Measurements from ENCODE around the gene SH2D3C. TPM values are rescaled to one million over a fixed set of nuclear protein-coding genes. Genes with fewer than 3 reads are reported as not detected.

The SH2D3C gene
- total and polyA plus RNA-seq, 2 of the 4 experiments (the other 2 are of a cell fraction), result under 0.01 to 0.24 TPM

DNA sequence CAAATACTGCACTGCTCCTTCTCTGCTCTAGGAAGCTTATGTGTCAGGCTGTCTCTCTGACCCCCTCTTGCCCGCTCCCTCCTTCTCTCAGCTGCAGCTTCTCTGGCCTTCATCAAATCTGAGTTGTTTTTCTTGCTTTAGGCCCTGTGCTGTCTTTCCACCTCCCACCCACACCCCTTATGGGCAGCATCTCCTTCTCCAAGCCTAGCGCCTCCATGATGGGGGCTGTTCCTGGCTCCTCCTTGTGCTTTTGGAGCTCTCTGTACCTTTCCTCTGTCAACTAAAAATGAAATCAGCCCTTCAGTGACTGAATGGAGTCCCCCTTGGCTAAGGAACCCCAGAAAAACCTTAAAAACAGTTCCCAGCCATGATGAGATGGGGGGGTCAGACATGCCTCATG, 78.3 kb downstream of the SH2D3C start:
- Histone ChIP-seq H3K4me3 (ENCODE audit: insufficient read depth, low read depth, low read length) (no peak overlapping the region), H3K18ac (ENCODE audit: low read depth, low read length) (no peak overlapping the region), H3K23ac (ENCODE audit: low read depth, low read length) (no peak overlapping the region), H2BK5ac (ENCODE audit: low read depth, low read length, poor library complexity, severe bottlenecking) (no peak overlapping the region), H3K36me3 (ENCODE audit: control insufficient read depth, insufficient read depth, low read length) (no peaks in the 10 kb centered on the region), H3K14ac (replicated peaks; ENCODE audit: low read depth, low read length) (no peak overlapping the region), H2AK9ac (replicated peaks; ENCODE audit: low read depth, low read length, poor library complexity) (no peak overlapping the region), H3K9me1 (ENCODE audit: insufficient read depth, low read length) (no peaks in the 10 kb centered on the region; the same call in none of the 2 replicates), H4K5ac (ENCODE audit: low read depth, low read length) (no peak overlapping the region), H3K27me3 (ENCODE audit: control insufficient read depth, insufficient read depth, low read length) (no peaks in the 10 kb centered on the region; the same call in 1 of the 2 replicates), H2BK15ac (ENCODE audit: low read depth, low read length) (no peak overlapping the region), H3K79me1 (ENCODE audit: low read depth in 1 of 2, low read length in 2 of 2) (no peaks in the 10 kb centered on the region), H3K4ac (ENCODE audit: low read depth, low read length) (no peak overlapping the region), H3K27ac (ENCODE audit: insufficient read depth, low read length) (no peak overlapping the region), H2BK20ac (ENCODE audit: low read depth, low read length) (no peak overlapping the region), H4K20me1 (ENCODE audit: insufficient read depth, low read length) (no peaks in the 10 kb centered on the region), H2AFZ (replicated peaks; ENCODE audit: low read length, poor library complexity) (no peak overlapping the region), H3K9me3 (ENCODE audit: control insufficient read depth, insufficient read depth, low read length) (no peaks in the 10 kb centered on the region), H2BK120ac (ENCODE audit: low read depth, low read length) (no peak overlapping the region), H4K91ac (ENCODE audit: insufficient read depth, low read depth, low read length) (no peak overlapping the region; the same call in 1 of the 2 replicates), H3K4me1 (ENCODE audit: control insufficient read depth, insufficient read depth, low read length) (no peaks in the 10 kb centered on the region), H3K9ac (ENCODE audit: low read depth, low read length) (no peak overlapping the region), H3K4me2 (ENCODE audit: low read depth, low read length) (no peak overlapping the region), H2AK5ac (ENCODE audit: low read depth, low read length) (no peak overlapping the region), H4K8ac (ENCODE audit: low read depth in 2 of 2, low read length in 2 of 2) (peak overlapping the region; percentile 52 to 88; a peak in 2 of 4 replicates), H3K56ac (ENCODE audit: extremely low read depth, insufficient read depth, low read length) (no peak overlapping the region)
- TF ChIP-seq, protein P1, sequence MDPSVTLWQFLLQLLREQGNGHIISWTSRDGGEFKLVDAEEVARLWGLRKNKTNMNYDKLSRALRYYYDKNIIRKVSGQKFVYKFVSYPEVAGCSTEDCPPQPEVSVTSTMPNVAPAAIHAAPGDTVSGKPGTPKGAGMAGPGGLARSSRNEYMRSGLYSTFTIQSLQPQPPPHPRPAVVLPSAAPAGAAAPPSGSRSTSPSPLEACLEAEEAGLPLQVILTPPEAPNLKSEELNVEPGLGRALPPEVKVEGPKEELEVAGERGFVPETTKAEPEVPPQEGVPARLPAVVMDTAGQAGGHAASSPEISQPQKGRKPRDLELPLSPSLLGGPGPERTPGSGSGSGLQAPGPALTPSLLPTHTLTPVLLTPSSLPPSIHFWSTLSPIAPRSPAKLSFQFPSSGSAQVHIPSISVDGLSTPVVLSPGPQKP (IDR thresholded peaks at IDR 0.05; ENCODE audit: borderline replicate concordance, low read depth, low read length), result no peak
- TF ChIP-seq POLR2A (IDR thresholded peaks at IDR 0.05; ENCODE audit: low read depth, low read length) (no peak), MAFK (IDR thresholded peaks at IDR 0.05; ENCODE audit: low read depth, low read length) (no peak), FOS (IDR thresholded peaks at IDR 0.05; ENCODE audit: low read depth, low read length) (no peak), MXI1 (IDR thresholded peaks at IDR 0.05; ENCODE audit: borderline replicate concordance, low read depth, low read length) (no peak), NFE2L2 (IDR thresholded peaks at IDR 0.05; ENCODE audit: low read depth, low read length) (no peak), RFX5 (IDR thresholded peaks at IDR 0.05; ENCODE audit: low read depth, low read length) (no peak)
- TF ChIP-seq, protein P2, sequence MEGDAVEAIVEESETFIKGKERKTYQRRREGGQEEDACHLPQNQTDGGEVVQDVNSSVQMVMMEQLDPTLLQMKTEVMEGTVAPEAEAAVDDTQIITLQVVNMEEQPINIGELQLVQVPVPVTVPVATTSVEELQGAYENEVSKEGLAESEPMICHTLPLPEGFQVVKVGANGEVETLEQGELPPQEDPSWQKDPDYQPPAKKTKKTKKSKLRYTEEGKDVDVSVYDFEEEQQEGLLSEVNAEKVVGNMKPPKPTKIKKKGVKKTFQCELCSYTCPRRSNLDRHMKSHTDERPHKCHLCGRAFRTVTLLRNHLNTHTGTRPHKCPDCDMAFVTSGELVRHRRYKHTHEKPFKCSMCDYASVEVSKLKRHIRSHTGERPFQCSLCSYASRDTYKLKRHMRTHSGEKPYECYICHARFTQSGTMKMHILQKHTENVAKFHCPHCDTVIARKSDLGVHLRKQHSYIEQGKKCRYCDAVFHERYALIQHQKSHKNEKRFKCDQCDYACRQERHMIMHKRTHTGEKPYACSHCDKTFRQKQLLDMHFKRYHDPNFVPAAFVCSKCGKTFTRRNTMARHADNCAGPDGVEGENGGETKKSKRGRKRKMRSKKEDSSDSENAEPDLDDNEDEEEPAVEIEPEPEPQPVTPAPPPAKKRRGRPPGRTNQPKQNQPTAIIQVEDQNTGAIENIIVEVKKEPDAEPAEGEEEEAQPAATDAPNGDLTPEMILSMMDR (conservative IDR thresholded peaks at IDR 0.05; ENCODE audit: low read depth, low read length), result no peak
- in situ Hi-C loops (cut with MboI; ENCODE audit: low sequenced_read_pairs), result no loop called here
- WGBS, 2 experiments (ENCODE audit: extremely low coverage in 2 of 2, insufficient read length in 1 of 2), result 100% methylated on average over 1 of the region's 2 CpGs; no CpG with 5 or more reads in 1 of the 2 experiments
- intact Hi-C loops (cut with micrococcal nuclease), result no loop called here
- BruUV-seq (replicated peaks), result no TSS peak
- dilution Hi-C loops (cut with HindIII; ENCODE audit: low sequenced_read_pairs, unreplicated experiment), result no loop called here
- POLR2A ChIA-PET (ENCODE audit: unreplicated experiment), result no interaction called here
- ATAC-seq (ENCODE audit: low read depth) (no peak), DNase-seq (no peak)
- CTCF ChIA-PET, result no interaction called here

Data from IMR-90 (cell line).